HEK293 (cell line): ENCODE results near the gene ERAS.

Experiments
- CTCF ChIA-PET: fragments of 350-600 bp; formaldehyde crosslinking; extraction: SDS; loops from one replicate; lab custom pipeline; 2021; ENCODE audit warnings: antibody characterized with exemption; lab: Yijun Ruan, JAX
- POLR2A ChIA-PET: fragments of 300-600 bp; formaldehyde crosslinking; extraction: SDS; loops from one replicate; lab custom pipeline; 2020; ENCODE audit warnings: antibody characterized with exemption, inconsistent platforms; lab: Yijun Ruan, JAX
- H3K27ac ChIP-seq: fragments of 200-500 bp; sonication (Bioruptor generic); 2 replicates; pipeline ENCODE4 v1.5.1; 2014; ENCODE audit warnings: low read depth, low read length, control low read depth, inconsistent platforms; ENCODE audit errors: extremely low read depth
- H3K36me3 ChIP-seq, 2 experiments: fragments of 200-500 bp in 1 of 2; sonication (Bioruptor generic) in 1 of 2; 1 replicate in 1 of 2; 2 replicates in 1 of 2; pipeline ENCODE4 v1.5.1; 2014 to 2017; ENCODE audit warnings: inconsistent platforms in 2 of 2, low read length in 2 of 2; ENCODE audit not compliant: control insufficient read depth in 2 of 2, insufficient read depth in 1 of 2
- H3K4me1 ChIP-seq: fragments of 200-500 bp; sonication (Bioruptor generic); 2 replicates; pipeline ENCODE4 v1.5.1; 2014; ENCODE audit warnings: mild to moderate bottlenecking, low read length, inconsistent platforms; ENCODE audit not compliant: control insufficient read depth, insufficient read depth
- H3K4me3 ChIP-seq: 2 replicates; pipeline ENCODE4 v1.5.1; 2011; ENCODE audit warnings: low read depth, mild to moderate bottlenecking, control low read depth, low read length, moderate library complexity
- H3K9me3 ChIP-seq: fragments of 200-500 bp; sonication (Bioruptor generic); 2 replicates; pipeline ENCODE4 v1.5.1; 2014; ENCODE audit warnings: low read depth, low read length, inconsistent platforms; ENCODE audit not compliant: control insufficient read depth, insufficient read depth
- GLIS2 ChIP-seq: fragments of 450-650 bp; formaldehyde crosslinking; IDR thresholded peaks from 2 replicates; pipeline ENCODE4 v1.5.1; 2016; ENCODE audit warnings: missing biosample characterization, missing genetic modification characterization
- MYNN ChIP-seq: fragments of 450-650 bp; formaldehyde crosslinking; IDR thresholded peaks from 2 replicates; pipeline ENCODE4 v1.5.1; 2016; ENCODE audit warnings: missing biosample characterization, missing genetic modification characterization, borderline replicate concordance
- PRDM6 ChIP-seq: fragments of 450-650 bp; formaldehyde crosslinking; IDR thresholded peaks from 2 replicates; pipeline ENCODE4 v1.5.1; 2017; ENCODE audit warnings: missing biosample characterization, missing genetic modification characterization
- ZNF114 ChIP-seq: fragments of 450-650 bp; formaldehyde crosslinking; IDR thresholded peaks from 2 replicates; pipeline ENCODE4 v1.5.0; 2017; ENCODE audit warnings: missing biosample characterization, missing genetic modification characterization
- ZNF280D ChIP-seq: fragments of 450-650 bp; formaldehyde crosslinking; IDR thresholded peaks from 2 replicates; pipeline ENCODE4 v1.5.1; 2016; ENCODE audit warnings: missing biosample characterization, missing genetic modification characterization
- ZNF341 ChIP-seq: fragments of 450-650 bp; formaldehyde crosslinking; IDR thresholded peaks from 2 replicates; pipeline ENCODE4; 2016; ENCODE audit warnings: low read depth, missing biosample characterization, missing genetic modification characterization
- ZNF354C ChIP-seq: fragments of 450-650 bp; formaldehyde crosslinking; IDR thresholded peaks from 2 replicates; pipeline ENCODE4 v1.5.1; 2016; ENCODE audit warnings: missing biosample characterization, missing genetic modification characterization, low read depth, borderline replicate concordance
- ZNF629 ChIP-seq: fragments of 450-650 bp; formaldehyde crosslinking; IDR thresholded peaks from 2 replicates; pipeline ENCODE4 v1.5.1; 2017; ENCODE audit warnings: missing biosample characterization, missing genetic modification characterization
- ZNF837 ChIP-seq: fragments of 450-650 bp; formaldehyde crosslinking; IDR thresholded peaks from 2 replicates; pipeline ENCODE4 v1.5.1; 2016; ENCODE audit warnings: missing biosample characterization, missing genetic modification characterization
- ZSCAN30 ChIP-seq: fragments of 450-650 bp; IDR thresholded peaks from 2 replicates; pipeline ENCODE4 v1.5.1; 2018; ENCODE audit warnings: missing biosample characterization, mild to moderate bottlenecking, missing genetic modification characterization, moderate library complexity
- TF ChIP-seq, protein P1 (sequence below): fragments of 450-650 bp; IDR thresholded peaks from 2 replicates; pipeline ENCODE4 v1.5.1; 2018; ENCODE audit warnings: missing biosample characterization, mild to moderate bottlenecking, missing genetic modification characterization
- TF ChIP-seq, protein P2 (sequence below): fragments of 450-650 bp; formaldehyde crosslinking; IDR thresholded peaks from 2 replicates; pipeline ENCODE4 v1.5.1; 2016; ENCODE audit warnings: missing biosample characterization, missing genetic modification characterization

The ERAS gene

GRCh38 chrX:48834383-48834709 is 8.0 kb downstream of the ERAS start:
- no peaks in the 10 kb centered on the region; a peak in 1 of 3 replicates for H3K36me3 ChIP-seq
- TF ChIP-seq, protein P1, sequence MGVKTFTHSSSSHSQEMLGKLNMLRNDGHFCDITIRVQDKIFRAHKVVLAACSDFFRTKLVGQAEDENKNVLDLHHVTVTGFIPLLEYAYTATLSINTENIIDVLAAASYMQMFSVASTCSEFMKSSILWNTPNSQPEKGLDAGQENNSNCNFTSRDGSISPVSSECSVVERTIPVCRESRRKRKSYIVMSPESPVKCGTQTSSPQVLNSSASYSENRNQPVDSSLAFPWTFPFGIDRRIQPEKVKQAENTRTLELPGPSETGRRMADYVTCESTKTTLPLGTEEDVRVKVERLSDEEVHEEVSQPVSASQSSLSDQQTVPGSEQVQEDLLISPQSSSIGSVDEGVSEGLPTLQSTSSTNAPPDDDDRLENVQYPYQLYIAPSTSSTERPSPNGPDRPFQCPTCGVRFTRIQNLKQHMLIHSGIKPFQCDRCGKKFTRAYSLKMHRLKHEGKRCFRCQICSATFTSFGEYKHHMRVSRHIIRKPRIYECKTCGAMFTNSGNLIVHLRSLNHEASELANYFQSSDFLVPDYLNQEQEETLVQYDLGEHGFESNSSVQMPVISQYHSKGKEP (tag by site-specific recombination): 0 out of 2 replicates have a peak, but pooled peaks have one; percentile 11
- TF ChIP-seq ZNF837 (tag by site-specific recombination): no peak
- TF ChIP-seq GLIS2 (tag by site-specific recombination): no peak
- TF ChIP-seq ZNF280D (tag by site-specific recombination): 0 out of 2 replicates have a peak, but pooled peaks have one; percentile 55
- TF ChIP-seq, all 188 proteins: peak for 2
- Histone ChIP-seq H3K4me1 (no peaks in the 10 kb centered on the region), H3K9me3 (no peaks in the 10 kb centered on the region), H3K4me3 (peak overlapping the region; percentile 61), H3K27ac (no peak overlapping the region)
- CTCF ChIA-PET: interaction anchor here (0.5 to 0.9 kb wide), 4 partner anchors 10 to 1043 kb away, joined by 3 to 5 read pairs (median 4); no protein-coding TSS in a partner anchor
- POLR2A ChIA-PET: interaction anchor here (0.7 to 1.2 kb wide), 3 partner anchors 32 to 63 kb away, joined by 3 to 4 read pairs (median 3); partner anchors contain the start of genes HDAC6, PQBP1 and TIMM17B

GRCh38 chrX:48835524-48836329 is 9.4 kb downstream of the ERAS start, which contains the start of gene PCSK1N:
PCSK1N (minus strand) TSS chrX:48835610; CDS start chrX:48835532, 78 bp downstream.
- H3K9me3 ChIP-seq: no peaks in the 10 kb centered on the region
- ChIA-PET POLR2A (interaction anchor here (1.3 to 1.5 kb wide), 2 partner anchors 62 to 98 kb away, joined by 4 to 10 read pairs; partner anchors contain the start of genes PQBP1 and TIMM17B), CTCF (interaction anchor here (1.0 to 1.2 kb wide), 2 partner anchors 56 to 62 kb away, joined by 3 read pairs; partner anchors contain the start of genes PQBP1 and TIMM17B)
- peak within 1 kb of the TSS; percentile 61 for H3K4me3 ChIP-seq
- H3K27ac ChIP-seq: peak within 1 kb of the TSS; percentile 41; the same call in 1 of the 2 replicates
- no peaks in the 10 kb centered on the region; a peak in 1 of 3 replicates for H3K36me3 ChIP-seq
- TF ChIP-seq ZSCAN30 (tag by site-specific recombination): no peak
- TF ChIP-seq ZNF629 (tag by site-specific recombination): no peak
- TF ChIP-seq ZNF341 (tag by site-specific recombination): no peak
- TF ChIP-seq, protein P2, sequence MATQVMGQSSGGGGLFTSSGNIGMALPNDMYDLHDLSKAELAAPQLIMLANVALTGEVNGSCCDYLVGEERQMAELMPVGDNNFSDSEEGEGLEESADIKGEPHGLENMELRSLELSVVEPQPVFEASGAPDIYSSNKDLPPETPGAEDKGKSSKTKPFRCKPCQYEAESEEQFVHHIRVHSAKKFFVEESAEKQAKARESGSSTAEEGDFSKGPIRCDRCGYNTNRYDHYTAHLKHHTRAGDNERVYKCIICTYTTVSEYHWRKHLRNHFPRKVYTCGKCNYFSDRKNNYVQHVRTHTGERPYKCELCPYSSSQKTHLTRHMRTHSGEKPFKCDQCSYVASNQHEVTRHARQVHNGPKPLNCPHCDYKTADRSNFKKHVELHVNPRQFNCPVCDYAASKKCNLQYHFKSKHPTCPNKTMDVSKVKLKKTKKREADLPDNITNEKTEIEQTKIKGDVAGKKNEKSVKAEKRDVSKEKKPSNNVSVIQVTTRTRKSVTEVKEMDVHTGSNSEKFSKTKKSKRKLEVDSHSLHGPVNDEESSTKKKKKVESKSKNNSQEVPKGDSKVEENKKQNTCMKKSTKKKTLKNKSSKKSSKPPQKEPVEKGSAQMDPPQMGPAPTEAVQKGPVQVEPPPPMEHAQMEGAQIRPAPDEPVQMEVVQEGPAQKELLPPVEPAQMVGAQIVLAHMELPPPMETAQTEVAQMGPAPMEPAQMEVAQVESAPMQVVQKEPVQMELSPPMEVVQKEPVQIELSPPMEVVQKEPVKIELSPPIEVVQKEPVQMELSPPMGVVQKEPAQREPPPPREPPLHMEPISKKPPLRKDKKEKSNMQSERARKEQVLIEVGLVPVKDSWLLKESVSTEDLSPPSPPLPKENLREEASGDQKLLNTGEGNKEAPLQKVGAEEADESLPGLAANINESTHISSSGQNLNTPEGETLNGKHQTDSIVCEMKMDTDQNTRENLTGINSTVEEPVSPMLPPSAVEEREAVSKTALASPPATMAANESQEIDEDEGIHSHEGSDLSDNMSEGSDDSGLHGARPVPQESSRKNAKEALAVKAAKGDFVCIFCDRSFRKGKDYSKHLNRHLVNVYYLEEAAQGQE (tag by site-specific recombination): peak; percentile 82
- TF ChIP-seq PRDM6 (tag by site-specific recombination): no peak
- no peak for TF ChIP-seq ZNF114 (tag by site-specific recombination)
- no peak for TF ChIP-seq ZNF354C (tag by site-specific recombination)
- peak; percentile 95 for TF ChIP-seq MYNN (tag by site-specific recombination)
- no peaks in the 10 kb centered on the region for H3K4me1 ChIP-seq
